ENCODE results near the gene RAB11FIP4.

RAB11FIP4 gene

DNA sequence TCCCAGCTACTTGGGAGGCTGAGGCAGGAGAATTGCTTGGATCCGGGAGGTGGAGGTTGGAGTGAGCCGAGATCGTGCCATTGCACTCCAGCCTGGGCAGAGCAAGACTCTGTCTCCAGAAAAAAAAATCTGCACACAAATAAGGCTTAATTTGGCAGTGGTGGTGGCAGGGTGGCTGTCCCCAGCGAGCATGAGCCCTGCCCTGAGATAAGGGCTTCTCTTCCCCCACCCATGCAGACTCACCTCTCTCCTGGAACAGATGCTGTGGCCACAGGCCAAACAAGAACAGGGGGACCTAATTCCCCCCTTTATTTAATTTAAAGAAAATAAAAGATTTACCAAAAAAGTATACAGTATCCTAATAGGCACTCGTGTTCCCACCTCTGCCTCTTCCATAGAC is 157.2 kb downstream of the RAB11FIP4 start:
- DNase-seq (ENCODE audit: low read depth in 2 of 2) = no peak

DNA sequence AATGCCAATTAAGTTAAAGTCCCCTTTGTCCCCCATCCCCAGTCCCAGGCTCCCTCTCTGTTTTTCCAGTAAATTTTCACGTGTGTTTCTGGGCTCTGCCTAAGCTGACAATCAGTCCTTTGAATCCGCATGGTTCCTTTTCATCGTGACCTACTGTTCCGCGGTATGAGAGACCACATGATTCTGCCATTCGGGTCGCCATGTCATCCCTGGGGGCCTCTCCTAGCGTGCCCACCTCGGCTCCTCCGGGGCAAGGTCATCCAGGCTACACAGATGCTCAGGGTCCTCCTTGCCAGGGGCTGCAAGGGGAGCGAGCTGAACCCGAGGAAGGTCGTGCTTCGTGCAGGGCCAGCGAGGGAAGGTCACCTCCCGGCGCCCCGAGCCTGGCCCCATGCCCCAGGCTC is 157.6 kb downstream of the RAB11FIP4 start:
- DNase-seq (ENCODE audit: low read depth in 2 of 2) = no peak

DNA sequence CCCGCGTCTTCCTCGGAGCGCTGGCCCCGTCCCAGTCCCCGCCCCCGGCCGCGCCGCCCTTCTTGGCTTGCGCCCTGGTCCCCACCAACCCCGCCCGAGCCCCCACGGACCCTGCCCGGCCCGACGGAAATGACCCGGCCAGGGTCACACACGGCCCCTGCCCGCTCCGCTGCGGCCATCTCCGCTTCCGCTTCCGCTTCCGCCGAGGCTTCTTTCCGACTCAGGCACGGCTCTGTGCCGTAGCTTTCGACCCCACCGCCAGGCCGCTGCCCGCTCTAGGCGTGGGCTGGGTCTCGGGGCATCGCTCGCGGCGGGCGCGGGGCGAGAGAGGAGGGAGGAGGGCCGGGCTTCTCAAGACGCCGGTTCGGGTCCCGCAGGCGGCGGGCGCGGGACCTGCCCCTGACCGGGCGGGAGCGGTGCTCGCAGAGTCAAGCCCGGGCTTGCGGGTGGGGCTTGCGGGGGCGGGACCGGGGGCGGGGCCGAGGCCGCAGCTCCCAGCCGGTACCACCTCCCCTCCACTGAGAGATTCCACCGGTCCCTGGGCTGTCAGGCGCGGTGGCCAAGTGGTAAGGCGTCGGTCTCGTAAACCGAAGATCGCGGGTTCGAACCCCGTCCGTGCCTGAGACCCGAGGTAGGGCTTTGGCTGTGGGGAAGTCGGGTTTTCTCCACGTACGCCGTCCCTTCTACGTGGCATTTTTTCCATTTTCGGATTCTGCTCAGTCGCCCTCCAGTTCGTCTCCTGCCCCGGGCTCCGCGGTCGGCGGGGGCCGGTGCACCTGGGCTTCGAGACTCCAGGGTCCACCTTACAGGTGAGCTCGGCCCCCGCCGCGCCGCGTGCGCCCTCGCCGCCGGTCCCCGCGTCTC is 158.3 kb downstream of the RAB11FIP4 start:
- DNase-seq (ENCODE audit: low read depth in 2 of 2) = peak; percentile 86 to 88

DNA sequence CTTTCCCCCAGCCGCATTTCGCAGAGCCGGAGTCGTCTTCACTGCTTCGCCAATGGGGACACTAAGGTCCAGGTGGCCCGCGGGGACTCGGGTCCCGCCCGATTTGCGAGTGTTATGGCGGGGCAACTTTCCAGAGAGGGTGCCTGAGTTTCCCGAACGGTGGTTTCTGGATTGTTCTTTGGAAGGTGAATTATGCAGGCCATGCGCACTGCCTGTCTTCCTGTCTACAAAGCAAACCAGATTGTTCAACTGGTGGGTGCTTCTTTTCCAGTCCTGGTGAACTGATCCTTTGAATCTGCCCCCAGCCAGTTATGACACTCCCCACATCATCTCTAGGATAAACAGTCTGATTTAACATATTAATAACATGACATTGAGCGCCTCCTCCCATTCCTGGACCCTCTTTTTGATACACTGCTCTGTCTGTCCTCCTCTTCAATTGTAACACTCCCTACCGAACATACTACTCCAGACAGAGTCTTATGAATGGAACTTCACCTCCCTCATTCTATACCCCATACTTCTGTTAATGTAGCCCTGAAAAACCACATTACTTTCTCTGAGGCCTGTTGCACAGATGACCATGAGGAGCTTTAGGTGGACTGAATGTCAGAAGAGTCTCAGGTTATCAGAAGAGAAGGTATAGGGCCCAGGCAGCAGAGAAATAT is 159.0 kb downstream of the RAB11FIP4 start:
- DNase-seq (ENCODE audit: low read depth in 2 of 2) = no peak

DNA sequence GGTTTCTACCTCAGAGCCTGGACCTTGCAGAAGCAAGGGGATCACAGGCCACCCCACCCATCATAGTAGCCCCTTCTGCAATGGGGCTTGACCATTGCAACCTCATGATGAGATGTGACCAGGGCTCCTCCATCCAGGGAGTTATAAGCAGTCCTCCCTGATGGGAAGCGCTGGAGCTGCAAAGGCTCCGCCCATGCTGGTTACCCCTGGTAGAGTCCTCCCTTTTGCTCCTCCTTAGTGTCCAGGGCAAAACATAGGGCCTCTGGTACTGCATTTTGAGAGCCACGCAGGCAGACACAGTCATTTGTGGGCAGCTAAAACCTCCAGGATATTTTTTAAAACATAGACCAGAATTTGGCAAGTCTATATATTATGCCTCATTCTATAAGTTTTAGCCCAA is 161.1 kb downstream of the RAB11FIP4 start:
- DNase-seq (ENCODE audit: low read depth in 2 of 2) = no peak

DNA sequence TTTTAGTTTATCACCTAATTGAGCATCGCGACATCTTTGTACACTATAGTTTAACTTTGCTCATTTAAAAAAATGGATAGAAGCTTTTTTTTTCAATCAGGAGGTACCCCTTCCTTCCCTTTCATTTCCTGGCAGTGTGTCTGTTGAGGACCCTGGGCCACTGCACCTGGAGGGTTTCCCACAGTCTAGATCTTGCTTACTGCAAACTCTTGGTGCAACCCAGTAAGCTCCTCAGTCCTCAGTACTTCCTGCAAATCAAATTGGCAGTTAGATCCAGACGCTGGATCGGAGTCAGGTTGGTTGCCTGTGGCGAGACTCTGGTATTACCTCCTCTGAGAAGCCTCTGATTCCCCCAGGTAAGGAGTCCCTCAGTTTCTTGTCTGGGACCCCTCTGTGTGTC is 162.0 kb downstream of the RAB11FIP4 start:
- no peak for DNase-seq (ENCODE audit: low read depth in 2 of 2)

DNA sequence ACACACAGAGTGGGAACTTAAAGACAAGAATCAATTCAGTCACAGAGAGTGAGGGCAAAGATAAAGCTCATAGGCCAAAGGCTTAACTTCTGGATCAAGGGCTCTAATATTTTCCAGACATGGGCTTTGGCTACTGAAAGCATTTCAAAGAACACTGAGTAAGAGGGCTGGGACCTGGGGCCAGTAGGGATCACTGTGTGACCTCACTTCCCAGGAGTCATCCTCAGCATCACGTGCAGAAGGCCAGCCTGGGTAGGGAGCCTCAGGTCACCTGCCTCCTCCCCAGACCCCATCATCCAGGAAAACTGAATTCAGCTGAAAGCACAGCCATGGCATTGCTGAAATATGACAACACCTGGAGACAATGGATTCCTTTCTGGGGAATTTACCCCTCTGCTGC is 163.5 kb downstream of the RAB11FIP4 start:
- DNase-seq (ENCODE audit: low read depth in 2 of 2) = no peak

DNA sequence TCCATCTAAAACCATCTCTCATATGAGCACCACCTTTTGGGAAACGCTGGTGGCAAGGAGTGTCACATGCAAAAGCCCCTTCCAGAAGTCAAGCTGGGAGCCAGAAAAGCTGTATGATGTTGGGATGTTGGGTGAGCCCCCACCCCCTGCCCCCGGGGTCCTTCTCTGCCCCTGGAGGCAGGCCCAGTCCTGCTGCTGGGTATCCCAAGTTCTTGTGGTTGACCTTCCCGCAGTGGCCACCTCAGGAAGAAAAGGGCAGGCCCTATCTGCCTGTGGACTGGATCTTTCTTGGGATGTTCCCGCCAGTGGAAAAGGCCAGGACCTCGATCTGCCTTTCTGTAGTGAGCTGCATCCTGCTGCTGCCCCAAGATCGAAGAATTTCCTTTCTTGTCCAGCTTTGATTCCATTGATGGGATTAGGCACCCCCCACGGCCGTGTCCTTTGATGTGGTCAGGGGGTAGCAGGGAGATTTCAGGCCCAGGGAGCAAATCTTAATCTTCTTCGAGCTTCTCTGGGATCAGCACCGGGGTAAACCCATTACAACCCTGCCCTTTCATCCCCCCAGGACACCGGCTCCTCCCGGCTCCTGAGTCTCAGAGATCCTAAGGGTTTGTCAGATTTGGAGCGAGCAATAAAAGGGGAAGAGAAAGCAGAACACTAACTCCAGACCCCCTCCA is 165.6 kb downstream of the RAB11FIP4 start:
- DNase-seq (ENCODE audit: low read depth in 2 of 2) = no peak

DNA sequence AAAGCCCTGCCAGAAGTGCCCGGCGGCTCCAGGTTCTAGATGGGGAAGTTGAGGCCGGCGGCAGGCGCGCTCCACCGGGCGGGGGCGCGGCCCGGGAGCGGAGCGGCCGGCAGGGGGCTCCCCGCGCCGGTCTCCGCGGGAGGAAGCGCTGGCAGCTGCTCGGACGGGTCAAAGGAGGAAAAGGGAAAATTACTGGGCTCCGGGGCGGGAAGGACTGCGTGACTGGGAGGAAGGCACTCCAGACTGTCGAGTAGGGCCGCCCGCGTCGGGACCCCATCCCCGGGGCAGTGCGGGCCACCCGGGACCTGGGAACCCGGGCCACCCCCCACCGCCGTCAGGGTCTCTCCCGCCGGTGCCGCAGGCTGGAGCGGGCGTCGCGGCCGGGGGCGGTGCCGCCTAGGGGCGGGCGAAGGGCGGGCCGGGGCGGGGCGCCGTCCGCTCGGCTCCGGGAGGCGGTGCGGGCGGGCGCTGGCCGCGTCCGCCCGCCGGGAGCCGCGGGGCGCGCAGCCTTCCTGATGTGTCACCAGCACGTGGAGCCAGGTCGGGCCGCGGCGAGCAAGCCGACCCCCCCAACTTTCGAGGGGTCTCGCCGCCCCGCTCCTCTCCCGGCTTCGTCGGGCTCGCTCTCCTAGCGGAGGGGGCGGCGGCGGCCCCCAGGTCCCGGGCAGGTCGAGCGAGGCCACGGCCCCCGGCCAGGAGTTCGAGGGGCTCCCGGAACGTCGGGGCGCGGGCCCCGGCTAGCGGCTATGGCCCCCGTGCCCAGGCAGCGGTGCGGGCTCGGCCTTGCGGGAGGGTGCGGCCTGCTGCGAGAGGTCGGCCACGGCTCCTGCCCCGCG is 167.5 kb downstream of the RAB11FIP4 start:
- DNase-seq (ENCODE audit: low read depth in 2 of 2) = peak; percentile 15 to 42

DNA sequence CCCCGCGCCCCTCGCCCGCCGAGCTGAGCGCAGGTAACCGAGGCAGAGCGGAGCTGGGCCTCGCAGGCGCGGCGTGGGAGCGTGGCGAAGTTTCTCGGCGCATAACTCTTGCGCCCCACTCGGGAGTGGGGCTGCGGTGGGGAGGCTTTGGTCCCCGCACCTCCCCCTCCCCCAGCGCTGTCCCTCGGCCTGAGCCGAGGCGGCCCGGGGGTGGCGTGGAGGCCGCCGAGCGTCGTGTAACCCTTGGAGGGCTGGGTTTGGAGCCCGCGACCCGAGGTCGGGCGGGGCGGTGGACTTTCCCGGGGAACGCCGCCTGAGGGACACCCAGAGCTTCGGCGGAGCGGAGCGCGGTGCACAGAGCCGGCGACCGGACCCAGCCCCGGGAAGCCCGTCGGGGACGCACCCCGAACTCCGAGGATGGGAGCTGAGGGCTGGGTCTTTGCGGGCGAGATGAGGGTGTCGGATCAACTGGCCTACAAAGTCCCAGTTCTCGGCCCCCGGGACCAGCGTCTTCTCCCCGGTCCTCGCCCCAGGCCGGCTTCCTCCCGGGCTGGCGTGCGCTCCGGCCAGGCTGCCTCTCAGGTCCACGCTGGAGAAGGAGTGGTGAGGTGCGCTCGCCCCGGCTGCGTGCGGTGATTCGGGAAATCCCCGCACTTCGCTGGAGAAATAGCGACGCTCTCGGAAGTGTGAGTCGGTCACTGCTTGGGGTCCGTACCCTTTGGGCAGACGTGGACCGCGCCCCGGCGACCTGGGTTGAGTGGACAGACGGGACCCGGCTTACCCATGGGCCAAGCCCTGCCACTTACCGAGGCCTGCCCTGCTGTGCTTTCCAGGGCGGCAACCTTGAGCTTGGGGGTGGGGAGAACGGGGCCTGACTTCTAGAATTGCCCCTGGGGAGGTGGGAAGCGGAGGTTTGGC is 168.4 kb downstream of the RAB11FIP4 start:
- DNase-seq (ENCODE audit: low read depth in 2 of 2) = no peak

DNA sequence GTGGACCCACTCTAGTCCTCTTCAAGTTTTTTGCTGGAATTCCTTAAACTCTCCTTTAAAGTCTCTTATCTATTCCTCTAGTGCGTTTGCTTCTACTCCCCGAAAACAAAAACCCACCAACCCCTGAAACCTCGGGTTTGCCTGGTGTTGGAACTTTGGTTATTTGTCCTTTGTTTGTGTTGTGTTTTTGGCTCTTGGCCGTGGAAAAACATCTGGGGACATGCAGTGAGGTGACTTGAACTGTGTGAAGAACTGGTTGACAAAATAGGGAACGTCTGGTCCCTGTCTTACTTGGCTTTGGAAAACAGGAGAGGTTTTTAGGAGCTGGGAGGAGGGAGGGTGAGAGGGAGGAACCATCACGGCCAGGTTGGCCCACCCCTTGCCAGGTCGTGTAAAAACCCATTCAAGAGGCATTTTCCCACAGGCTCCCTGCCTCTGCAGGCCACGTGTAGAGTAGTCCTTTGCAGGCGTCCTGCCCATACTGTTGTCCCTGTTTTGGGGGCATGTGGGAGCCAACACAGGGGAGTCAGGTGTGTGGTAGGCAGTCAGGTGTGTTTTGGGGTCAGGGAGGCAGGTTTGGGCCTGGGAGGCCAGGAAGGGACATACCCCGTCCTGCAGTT is 169.3 kb downstream of the RAB11FIP4 start:
- no peak for DNase-seq (ENCODE audit: low read depth in 2 of 2)

DNA sequence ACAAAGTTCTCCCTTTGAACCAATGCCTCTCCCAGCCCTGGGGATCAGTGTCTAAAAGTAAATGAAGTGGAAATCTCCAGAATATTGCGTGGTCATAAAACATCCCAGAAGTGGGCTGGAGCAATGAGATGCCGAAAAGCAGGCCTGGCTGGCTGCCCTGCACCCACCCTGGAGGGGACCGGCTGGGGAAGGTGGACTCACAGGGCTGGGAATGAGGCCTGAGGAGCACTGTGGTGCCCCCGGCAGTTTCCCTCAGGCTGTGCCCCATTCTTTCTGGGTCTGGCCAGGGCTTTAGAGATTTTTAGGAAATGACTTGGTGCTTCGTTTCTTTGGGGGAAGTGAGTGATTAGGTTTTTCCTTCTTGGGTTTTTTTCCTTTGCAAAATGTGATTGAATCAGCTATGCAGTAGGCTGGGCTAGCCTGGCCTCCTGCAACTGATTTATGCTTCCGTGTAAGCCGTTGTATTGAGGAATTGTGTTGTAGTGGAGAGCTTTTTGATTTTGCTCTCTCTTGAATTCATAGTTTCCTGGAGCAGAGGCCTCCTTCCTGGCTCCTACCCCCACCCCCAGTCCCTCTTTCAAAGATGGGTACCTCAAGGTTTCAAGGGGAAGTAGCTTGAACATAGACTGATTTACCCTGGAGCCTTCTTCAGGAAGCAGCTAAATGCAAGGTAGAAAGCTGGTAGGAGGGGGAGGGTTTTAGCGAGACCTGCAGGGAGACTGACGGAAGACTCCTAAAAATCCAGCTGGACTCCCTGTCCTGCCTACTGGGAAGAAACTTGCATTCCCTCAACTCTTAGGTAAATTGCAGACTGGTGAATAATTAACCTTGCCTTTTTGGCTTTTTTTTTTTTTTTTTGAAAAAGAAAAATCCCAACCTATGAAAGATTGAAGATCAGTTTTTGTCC is 170.2 kb downstream of the RAB11FIP4 start:
- DNase-seq (ENCODE audit: low read depth in 2 of 2) = no peak

DNA sequence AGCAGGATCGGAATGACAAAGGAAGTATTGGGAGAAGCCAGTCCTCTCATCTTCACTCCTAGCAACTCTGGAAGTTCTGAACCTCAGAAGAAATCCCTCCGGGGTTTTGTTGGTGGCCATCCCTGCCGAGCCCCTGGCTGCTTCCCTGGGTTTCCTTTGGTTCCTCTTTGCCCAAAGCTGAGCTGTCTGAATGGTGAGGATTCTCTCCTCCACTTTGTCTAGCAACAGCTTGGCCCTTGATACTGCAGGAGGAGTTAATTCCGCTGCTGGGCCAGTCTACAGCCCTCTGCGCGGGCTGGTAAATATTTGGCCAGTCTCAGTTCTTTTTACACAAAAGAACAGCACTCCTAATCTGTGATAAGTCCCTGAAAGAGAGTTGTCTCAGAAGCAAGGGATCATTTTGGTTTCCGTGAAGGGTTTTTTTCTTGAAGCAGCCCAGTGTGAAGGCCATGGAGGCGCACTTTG is 170.9 kb downstream of the RAB11FIP4 start:
- DNase-seq (ENCODE audit: low read depth in 2 of 2) = no peak

DNA sequence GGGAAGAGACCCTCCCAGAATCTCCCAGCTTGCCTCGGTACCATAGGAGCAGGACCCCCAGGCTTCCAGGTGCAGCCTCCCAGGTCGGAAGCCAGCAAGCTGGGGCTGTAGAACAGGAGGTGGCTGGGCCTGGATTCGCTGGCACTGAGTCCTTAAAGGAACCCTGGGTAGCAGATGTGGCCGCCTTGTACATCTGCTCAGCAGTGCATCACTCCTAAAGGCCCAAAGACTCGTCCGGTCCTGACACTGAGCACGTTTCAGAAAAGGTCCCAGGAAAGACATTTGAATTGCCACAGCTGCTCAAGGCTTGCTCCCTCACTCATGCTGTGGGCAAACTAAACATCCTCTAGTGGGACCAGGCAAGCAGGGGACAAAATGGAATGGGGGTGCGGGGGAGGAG is 172.8 kb downstream of the RAB11FIP4 start:
- no peak for DNase-seq (ENCODE audit: low read depth in 2 of 2)

DNA sequence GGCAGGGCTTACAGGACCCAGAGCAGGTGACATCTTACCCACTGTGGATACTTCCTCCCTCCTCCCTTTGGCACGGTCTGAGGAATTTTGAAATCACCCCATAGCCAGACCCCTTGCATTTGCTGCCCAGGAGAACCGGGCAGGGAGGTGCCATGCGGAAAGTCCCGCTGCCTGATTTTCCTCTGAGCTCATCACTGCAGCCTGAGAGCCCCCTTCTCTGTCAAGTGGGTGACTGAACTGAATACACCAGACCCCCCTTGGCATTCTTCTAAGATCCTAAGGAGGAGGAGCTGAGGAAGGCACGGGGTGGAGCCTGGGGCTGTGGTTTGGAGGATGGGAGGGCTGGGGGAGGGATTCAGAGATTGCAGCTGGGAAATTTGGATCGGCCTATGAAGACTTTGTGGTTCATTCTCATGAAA is 173.4 kb downstream of the RAB11FIP4 start:
- DNase-seq (ENCODE audit: low read depth in 2 of 2) = no peak

DNA sequence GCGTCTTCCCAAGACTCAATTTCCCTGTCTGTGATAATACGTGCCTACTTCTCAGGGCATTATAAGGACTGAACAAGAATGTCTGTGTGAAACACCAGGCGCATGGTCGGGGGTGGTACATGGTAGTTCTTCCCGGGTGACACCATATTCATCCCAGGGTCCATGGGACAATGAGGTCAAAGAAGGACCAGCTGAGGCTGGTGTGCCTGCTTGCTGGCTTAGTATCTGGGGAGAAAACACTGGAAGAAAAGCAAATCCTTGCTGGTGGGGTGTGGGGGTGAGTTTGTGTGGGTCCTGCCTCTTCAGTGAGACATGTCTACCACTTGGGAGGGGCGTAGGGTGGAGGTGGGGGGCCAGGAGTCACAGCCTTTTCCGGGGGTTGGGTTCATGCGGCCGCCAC is 174.2 kb downstream of the RAB11FIP4 start:
- DNase-seq (ENCODE audit: low read depth in 2 of 2) = no peak

DNA sequence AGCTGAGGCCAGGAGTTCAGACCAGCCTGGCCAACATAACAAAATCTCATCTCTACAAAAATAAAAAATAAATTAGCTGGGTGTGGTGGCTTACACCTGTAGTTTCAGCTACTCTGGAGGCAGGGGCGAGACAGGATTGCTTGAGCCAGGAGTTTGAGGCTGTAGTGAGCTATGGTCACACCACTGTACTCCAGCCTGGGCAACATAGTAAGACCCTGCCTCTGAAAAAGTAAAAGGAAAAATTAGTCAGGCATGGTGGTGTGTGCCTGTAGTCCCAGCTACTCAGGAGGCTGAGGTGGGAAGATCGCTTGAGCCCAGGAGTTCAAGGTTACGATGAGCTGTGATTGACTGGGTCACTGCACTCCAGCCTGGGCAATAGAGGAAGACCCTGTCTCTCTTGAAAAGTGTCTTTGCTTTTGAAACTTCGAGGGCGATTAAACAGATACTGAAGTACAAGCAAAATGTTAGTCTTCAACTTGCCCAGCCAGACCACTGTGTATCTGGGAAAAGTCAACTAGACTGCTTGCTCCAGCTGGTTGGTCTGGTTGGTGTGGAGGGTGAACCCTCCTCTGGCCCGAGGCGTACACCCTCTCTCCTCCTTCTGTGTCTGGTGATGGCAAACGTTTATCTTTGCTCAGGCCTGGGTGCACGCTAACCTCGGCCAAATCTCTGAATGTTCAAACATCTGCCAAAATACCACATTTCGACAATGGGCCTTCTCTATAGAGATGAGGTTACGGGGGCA is 174.9 kb downstream of the RAB11FIP4 start:
- DNase-seq (ENCODE audit: low read depth in 2 of 2) = no peak

DNA sequence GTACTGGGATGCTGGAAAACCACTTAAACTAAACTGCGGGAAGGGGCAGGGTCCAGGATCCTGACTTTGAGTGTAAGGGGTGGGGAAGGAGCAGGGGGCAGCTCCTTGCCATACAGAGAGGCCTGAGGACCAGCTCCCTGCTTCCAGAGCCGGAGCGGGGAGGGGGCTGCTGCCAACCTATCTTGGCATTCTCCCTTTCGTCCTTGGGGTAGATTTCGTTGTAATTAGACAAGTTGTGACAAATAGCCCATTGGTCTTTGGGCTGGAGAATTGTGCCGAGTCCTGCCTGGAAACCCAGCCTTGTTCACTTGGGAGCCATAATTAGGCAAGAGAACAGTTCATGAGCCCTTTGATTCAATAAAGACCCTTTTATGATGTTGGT is 175.5 kb downstream of the RAB11FIP4 start:
- no peak for DNase-seq (ENCODE audit: low read depth in 2 of 2)

Data from stimulated activated CD8-positive, alpha-beta memory T cell treated with anti-CD3 and anti-CD28 coated beads, Interleukin-15, amount 100 ng/mL, for 4 hours (primary cell).